HCT116 (cell line): Measurements from ENCODE around the gene PACRG.

Experiments used
- CTCF ChIP-seq, 3 experiments: fragments of 200-600 bp in 1 of 3; sonication (generic) in 1 of 3; IDR thresholded peaks in 2 of 3; conservative IDR thresholded peaks in 1 of 3; 2 replicates each; pipeline ENCODE4 v1.5.1; 2012 to 2017; ENCODE audit warnings: low read depth in 2 of 3, low read length in 2 of 3, antibody characterized with exemption in 1 of 3, borderline replicate concordance in 1 of 3, control low read depth in 1 of 3, mild to moderate bottlenecking in 1 of 3, mixed read lengths in 1 of 3, mixed run types in 1 of 3, moderate library complexity in 1 of 3; ENCODE audit not compliant: insufficient read depth in 1 of 3
- EGR1 ChIP-seq: IDR thresholded peaks from 2 replicates; pipeline ENCODE4 v1.6.1; 2012; ENCODE audit warnings: low read depth
- EZH2 ChIP-seq: fragments of 200-600 bp; sonication (generic); IDR thresholded peaks from 2 replicates; pipeline ENCODE4 v1.6.1; 2017; ENCODE audit warnings: antibody characterized with exemption, mixed run types
- SP1 ChIP-seq: IDR thresholded peaks from 2 replicates; pipeline ENCODE4 v1.6.1; 2012; ENCODE audit warnings: low read depth
- TCF7L2 ChIP-seq: IDR thresholded peaks from 2 replicates; pipeline ENCODE4 v1.7.0; 2011; ENCODE audit warnings: borderline replicate concordance, inconsistent platforms; ENCODE audit not compliant: insufficient read depth, insufficient read length; ENCODE audit errors: extremely low read depth
- YY1 ChIP-seq: IDR thresholded peaks from 2 replicates; pipeline ENCODE4 v1.6.1; 2011; ENCODE audit warnings: low read length, low read depth, moderate library complexity, mild to moderate bottlenecking; ENCODE audit not compliant: insufficient replicate concordance; ENCODE audit errors: extremely low read depth
- ZNF274 ChIP-seq: fragments of 200-500 bp; sonication (Bioruptor generic); IDR thresholded peaks from 2 replicates; pipeline ENCODE4 v1.6.1; 2014; ENCODE audit warnings: mild to moderate bottlenecking, low read depth, low read length, inconsistent platforms

GRCh38 chr6:162971356-162971755, 243.6 kb downstream of the PACRG start:
- TF ChIP-seq TCF7L2 (no peak), CTCF (IDR thresholded peaks at IDR 0.05 in 2 of 3, conservative IDR thresholded peaks at IDR 0.05 in 1 of 3; ENCODE audit: borderline replicate concordance in 1 of 3, insufficient read depth in 1 of 3, low read depth in 2 of 3, low read length in 2 of 3) (no peak), EZH2 (no peak), YY1 (no peak), EGR1 (no peak), SP1 (no peak), ZNF274 (no peak)
